Endothelial cell of umbilical vein (primary cell): ENCODE measurements around the gene ARMH4. TPM values are rescaled to one million over a fixed set of nuclear protein-coding genes. Genes with fewer than 3 reads are reported as not detected.

Experiments used
- BruUV-seq: library from RNA; stranded (reverse); fragments of 400-500 nt; replicated peaks from 2 replicates; lab custom pipeline; 2021; lab: Mats Ljungman, UMichigan
- CTCF ChIA-PET: fragments of 300-600, 350-600 bp; sonication (Branson Sonifier 250); formaldehyde crosslinking; loops from one replicate; lab custom pipeline; 2021; ENCODE audit warnings: antibody characterized with exemption, inconsistent platforms; lab: Charles Lee
- POLR2A ChIA-PET: fragments of 300-600, 350-600 bp; sonication (Branson Sonifier 250); formaldehyde crosslinking; loops from one replicate; lab custom pipeline; 2021; ENCODE audit warnings: antibody characterized with exemption, inconsistent platforms; lab: Charles Lee
- DNase-seq: peaks from one replicate; pipeline ENCODE4 v3.0.0-alpha.2; 2011; ENCODE audit warnings: low read depth, low spot score
- FAIRE-seq: peaks from 2 replicates; lab custom pipeline; 2011; peaks lifted over from hg19 to GRCh38; lab: Jason Lieb, UNC
- H2AFZ ChIP-seq: 2 replicates; pipeline ENCODE4 v1.6.0; 2012; ENCODE audit warnings: low read depth, low read length, control low read depth, inconsistent platforms
- H3K27ac ChIP-seq: 2 replicates; pipeline ENCODE4 v1.5.1; 2011; ENCODE audit warnings: low read depth, mild to moderate bottlenecking, control low read depth, low read length, moderate library complexity; ENCODE audit not compliant: insufficient read depth
- H3K27me3 ChIP-seq, 2 experiments: 2 replicates each; pipeline versions ENCODE4 v1.6.0 to v1.6.1; 2011; ENCODE audit warnings: low read length in 2 of 2, mixed read lengths in 1 of 2; ENCODE audit not compliant: control insufficient read depth in 2 of 2, insufficient read depth in 2 of 2
- H3K36me3 ChIP-seq, 2 experiments: 2 replicates in 1 of 2; 3 replicates in 1 of 2; pipeline ENCODE4 v1.5.1; 2011; ENCODE audit warnings: low read length in 2 of 2, mild to moderate bottlenecking in 1 of 2, moderate library complexity in 1 of 2; ENCODE audit not compliant: control insufficient read depth in 2 of 2, insufficient read depth in 2 of 2; ENCODE audit errors: extremely low read depth in 1 of 2
- H3K4me1 ChIP-seq: 3 replicates; pipeline ENCODE4 v1.5.1; 2011; ENCODE audit warnings: mild to moderate bottlenecking, low read length; ENCODE audit not compliant: control insufficient read depth, insufficient read depth; ENCODE audit errors: extremely low read depth
- H3K4me2 ChIP-seq: 2 replicates; pipeline ENCODE4 v1.6.1; 2011; ENCODE audit warnings: low read length, control low read depth, mixed read lengths; ENCODE audit not compliant: insufficient read depth
- H3K4me3 ChIP-seq, 3 experiments: fragments of 200-600 bp in 1 of 3; sonication (generic), shearing (Covaris generic) in 1 of 3; replicated peaks in 1 of 3; 2 replicates each; pipeline ENCODE4 v1.5.1; 2011 to 2016; ENCODE audit warnings: control low read depth in 3 of 3, low read length in 3 of 3, mild to moderate bottlenecking in 2 of 3, inconsistent platforms in 1 of 3, low read depth in 1 of 3, moderate library complexity in 1 of 3; ENCODE audit not compliant: insufficient read depth in 1 of 3
- H3K79me2 ChIP-seq: 2 replicates; pipeline ENCODE4 v1.6.0; 2012; ENCODE audit warnings: low read length, inconsistent platforms; ENCODE audit not compliant: control insufficient read depth, insufficient read depth
- H3K9ac ChIP-seq: replicated peaks from 2 replicates; pipeline ENCODE3; 2011; ENCODE audit warnings: low read length, control low read depth; ENCODE audit not compliant: insufficient read depth; ENCODE audit errors: extremely low read depth
- H3K9me1 ChIP-seq: replicated peaks from 3 replicates; pipeline ENCODE4 v1.6.0; 2011; ENCODE audit warnings: mild to moderate bottlenecking, low read length; ENCODE audit not compliant: control insufficient read depth, insufficient read depth; ENCODE audit errors: extremely low read depth
- H3K9me3 ChIP-seq: replicated peaks from 2 replicates; pipeline ENCODE4 v1.5.1; 2012; ENCODE audit warnings: low read length, inconsistent platforms; ENCODE audit not compliant: control insufficient read depth, insufficient read depth
- H4K20me1 ChIP-seq: replicated peaks from 2 replicates; pipeline ENCODE3; 2011; ENCODE audit warnings: mild to moderate bottlenecking, low read length; ENCODE audit not compliant: control insufficient read depth, insufficient read depth; ENCODE audit errors: extremely low read depth
- EZH2 ChIP-seq: IDR thresholded peaks from 2 replicates; pipeline ENCODE4 v1.6.1; 2012; ENCODE audit warnings: borderline replicate concordance, low read depth, mild to moderate bottlenecking, moderate library complexity, low read length, inconsistent platforms; ENCODE audit not compliant: severe bottlenecking
- FOS ChIP-seq: IDR thresholded peaks from 2 replicates; pipeline ENCODE4 v1.6.1; 2011; ENCODE audit warnings: mild to moderate bottlenecking, low read length, moderate library complexity, borderline replicate concordance; ENCODE audit not compliant: insufficient read depth
- GATA2 ChIP-seq: IDR thresholded peaks from 2 replicates; pipeline ENCODE4 v1.7.0; 2011; ENCODE audit warnings: low read depth, mild to moderate bottlenecking, moderate library complexity, mixed read lengths, low read length; ENCODE audit not compliant: insufficient read length, insufficient read depth
- JUN ChIP-seq: IDR thresholded peaks from 2 replicates; pipeline ENCODE4 v1.6.1; 2011; ENCODE audit warnings: borderline replicate concordance, low read depth; ENCODE audit not compliant: insufficient read length, insufficient read depth
- MYC ChIP-seq: IDR thresholded peaks from one replicate; pipeline ENCODE4 v1.6.1; 2011; ENCODE audit warnings: mild to moderate bottlenecking, low read depth, low read length
- POLR2A ChIP-seq: IDR thresholded peaks from 2 replicates; pipeline ENCODE4 v1.6.1; 2012; ENCODE audit warnings: low read depth, mild to moderate bottlenecking, control low read depth, low read length
- POLR2AphosphoS5 ChIP-seq: IDR thresholded peaks from 2 replicates; pipeline ENCODE4 v1.6.1; 2012; ENCODE audit warnings: low read depth, mild to moderate bottlenecking, control low read depth, low read length, moderate library complexity; ENCODE audit not compliant: insufficient read depth
- dilution Hi-C: fragments of 300-500 bp; cut with MboI; formaldehyde crosslinking; loops from one replicate; pipeline ENCODE4 v1.15.0; 2019; ENCODE audit warnings: low sequenced_read_pairs; ENCODE audit not compliant: extremely low pct_ligation_motif_present
- intact Hi-C: fragments of 100-400 bp; cut with micrococcal nuclease; formaldehyde crosslinking; loops from one replicate; pipeline ENCODE4 v1.10.0; 2022
- polyA plus RNA-seq, 4 experiments: library from polyadenylated mRNA; depleted of rRNA in 3 of 4; stranded (reverse) in 3 of 4; unstranded in 1 of 4; fragments of >200 nt; gene quantifications; 2 replicates each; pipeline versions ENCODE4 v1.2.1 to v1.2.3, GENCODE V29; 2011 to 2012; ENCODE audit warnings: missing spikeins in 1 of 4
- total RNA-seq: library from RNA; stranded (reverse); gene quantifications from 2 replicates; pipeline ENCODE4 v1.2.3, GENCODE V29; 2021
- TF ChIP-seq, protein P1 (sequence below): IDR thresholded peaks from 2 replicates; pipeline ENCODE4 v1.6.1; 2011; ENCODE audit not compliant: insufficient read depth, insufficient read length
- TF ChIP-seq, protein P2 (sequence below), 2 donors: IDR thresholded peaks; 1 replicate in 1 of 2; 2 replicates in 1 of 2; pipeline ENCODE4 v1.5.1; 2011; ENCODE audit warnings: low read length in 2 of 2, mild to moderate bottlenecking in 2 of 2, moderate library complexity in 2 of 2, control low read depth in 1 of 2, inconsistent platforms in 1 of 2, low read depth in 1 of 2; ENCODE audit not compliant: insufficient read depth in 1 of 2; ENCODE audit errors: extremely low read depth in 1 of 2

ARMH4 gene
- total and polyA plus RNA-seq, 2 donors (not counting 3 experiments of a cell fraction or from before 2014, with no cell fraction given), result 1.1 to 3.0 TPM

DNA sequence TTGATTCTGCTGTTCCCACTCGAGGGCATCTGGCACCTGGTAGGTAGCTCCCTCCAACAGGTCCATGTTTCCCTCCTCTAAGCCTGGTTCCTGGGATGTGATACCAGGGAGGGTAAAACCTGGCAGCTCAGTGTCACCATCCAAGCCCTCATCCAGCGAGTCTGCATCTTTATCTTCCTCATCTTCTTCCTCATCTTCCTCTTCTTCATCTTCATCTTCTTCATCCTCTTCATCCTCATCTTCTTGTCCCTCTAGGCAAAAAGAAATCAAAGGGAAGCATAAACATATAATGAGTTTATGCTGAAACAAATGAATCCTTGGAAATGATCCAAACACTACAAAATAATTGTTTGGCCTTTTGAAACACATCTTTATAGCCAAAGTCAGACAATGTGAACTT is 55.3 kb downstream of the ARMH4 start:
- no TSS peak for BruUV-seq
- Histone ChIP-seq H3K36me3 (no peaks in the 10 kb centered on the region), H3K9me3 (no peaks in the 10 kb centered on the region), H3K4me3 (no peak overlapping the region), H3K27me3 (peaks cover 7 to 10% of the 10 kb centered on the region in 2 experiments), H3K4me1 (peaks cover 22% of the 10 kb centered on the region), H3K27ac (no peak overlapping the region), H3K4me2 (no peak overlapping the region), H3K9me1 (no peaks in the 10 kb centered on the region), H2AFZ (no peak overlapping the region), H3K79me2 (no peaks in the 10 kb centered on the region), H4K20me1 (no peaks in the 10 kb centered on the region), H3K9ac (no peak overlapping the region)
- POLR2A ChIA-PET, result no interaction called here
- CTCF ChIA-PET, result interaction anchor here (0.8 to 1.0 kb wide), 3 partner anchors 8 to 14 kb away, joined by 3 read pairs; no protein-coding TSS in a partner anchor
- no peak for FAIRE-seq
- DNase-seq, result no peak
- dilution Hi-C loops, result no loop called here
- TF ChIP-seq, protein P1, sequence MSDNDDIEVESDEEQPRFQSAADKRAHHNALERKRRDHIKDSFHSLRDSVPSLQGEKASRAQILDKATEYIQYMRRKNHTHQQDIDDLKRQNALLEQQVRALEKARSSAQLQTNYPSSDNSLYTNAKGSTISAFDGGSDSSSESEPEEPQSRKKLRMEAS, result no peak
- TF ChIP-seq JUN (no peak), MYC (no peak), EZH2 (no peak), POLR2A (no peak), POLR2AphosphoS5 (no peak), FOS (no peak), GATA2 (no peak)
- TF ChIP-seq, protein P2, sequence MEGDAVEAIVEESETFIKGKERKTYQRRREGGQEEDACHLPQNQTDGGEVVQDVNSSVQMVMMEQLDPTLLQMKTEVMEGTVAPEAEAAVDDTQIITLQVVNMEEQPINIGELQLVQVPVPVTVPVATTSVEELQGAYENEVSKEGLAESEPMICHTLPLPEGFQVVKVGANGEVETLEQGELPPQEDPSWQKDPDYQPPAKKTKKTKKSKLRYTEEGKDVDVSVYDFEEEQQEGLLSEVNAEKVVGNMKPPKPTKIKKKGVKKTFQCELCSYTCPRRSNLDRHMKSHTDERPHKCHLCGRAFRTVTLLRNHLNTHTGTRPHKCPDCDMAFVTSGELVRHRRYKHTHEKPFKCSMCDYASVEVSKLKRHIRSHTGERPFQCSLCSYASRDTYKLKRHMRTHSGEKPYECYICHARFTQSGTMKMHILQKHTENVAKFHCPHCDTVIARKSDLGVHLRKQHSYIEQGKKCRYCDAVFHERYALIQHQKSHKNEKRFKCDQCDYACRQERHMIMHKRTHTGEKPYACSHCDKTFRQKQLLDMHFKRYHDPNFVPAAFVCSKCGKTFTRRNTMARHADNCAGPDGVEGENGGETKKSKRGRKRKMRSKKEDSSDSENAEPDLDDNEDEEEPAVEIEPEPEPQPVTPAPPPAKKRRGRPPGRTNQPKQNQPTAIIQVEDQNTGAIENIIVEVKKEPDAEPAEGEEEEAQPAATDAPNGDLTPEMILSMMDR (IDR thresholded peaks at IDR 0.05; ENCODE audit: extremely low read depth in 1 of 2, insufficient read depth in 1 of 2, low read depth in 1 of 2, low read length in 2 of 2), result no peak
- intact Hi-C loops, result no loop called here
